HCT116 (cell line): ENCODE results near the gene LUC7L2.

Source experiments
- CTCF ChIP-seq, 3 experiments: fragments of 200-600 bp in 1 of 3; sonication (generic) in 1 of 3; IDR thresholded peaks in 2 of 3; conservative IDR thresholded peaks in 1 of 3; 2 replicates each; pipeline ENCODE4 v1.5.1; 2012 to 2017; ENCODE audit warnings: low read depth in 2 of 3, low read length in 2 of 3, antibody characterized with exemption in 1 of 3, borderline replicate concordance in 1 of 3, control low read depth in 1 of 3, mild to moderate bottlenecking in 1 of 3, mixed read lengths in 1 of 3, mixed run types in 1 of 3, moderate library complexity in 1 of 3; ENCODE audit not compliant: insufficient read depth in 1 of 3
- FOSL1 ChIP-seq: IDR thresholded peaks from 2 replicates; pipeline ENCODE4 v1.6.1; 2012; ENCODE audit warnings: low read depth

GRCh38 chr7:139387594-139387993, 27.9 kb downstream of the LUC7L2 start:
- no peak for TF ChIP-seq CTCF (IDR thresholded peaks at IDR 0.05 in 2 of 3, conservative IDR thresholded peaks at IDR 0.05 in 1 of 3; ENCODE audit: borderline replicate concordance in 1 of 3, insufficient read depth in 1 of 3, low read depth in 2 of 3, low read length in 2 of 3)
- TF ChIP-seq FOSL1 = no peak
